Glomerular endothelial cell (primary cell): ENCODE data around the gene ASB17. TPM values are rescaled to one million over a fixed set of nuclear protein-coding genes. Genes with fewer than 3 reads are reported as not detected.
A peak's percentile ranks its signal among the peaks of the same experiment; 100 is the strongest.
"Not testable (repeated sequence)": the region's sequence is repeated elsewhere in the genome, so short reads cannot be mapped to it uniquely, and the experiment has no call there.

Source experiments
- DNase-seq: peaks from one replicate; pipeline ENCODE4 v3.0.0-alpha.2; 2011; ENCODE audit warnings: low read depth, low spot score; ENCODE audit errors: extremely low read depth
- total RNA-seq: library from RNA; depleted of rRNA; stranded (reverse); fragments of >200 nt; gene quantifications from 2 replicates; pipeline ENCODE4 v1.2.3, GENCODE V29; 2015

Gene ASB17
- not detected in 2 replicates for total RNA-seq

GRCh38 chr1:75932304-75932703, at the start of gene ASB17:
Gene ASB17, minus strand, starts transcription at chr1:75932404. Its CDS starts 113 bp downstream, at chr1:75932291.
- DNase-seq, result no peak

- DNase-seq, result no peak
These were observed 49.0 kb upstream of the ASB17 start for GRCh38 chr1:75980972-75981897.

- DNase-seq, result no peak
These were observed 38.4 kb upstream of the ASB17 start for GRCh38 chr1:75970631-75971030.

- DNase-seq, result no peak
These were observed 37.3 kb upstream of the ASB17 start for GRCh38 chr1:75969550-75969949.

- no peak for DNase-seq
These were observed 35.5 kb upstream of the ASB17 start for GRCh38 chr1:75967719-75968118.

- DNase-seq, result no peak
These were observed 32.7 kb upstream of the ASB17 start for GRCh38 chr1:75964760-75965408.

GRCh38 chr1:75964110-75964759, 32.0 kb upstream of the ASB17 start:
- not testable (repeated sequence) for DNase-seq

- no peak for DNase-seq
These were observed 22.4 kb upstream of the ASB17 start for GRCh38 chr1:75954586-75954985.

- no peak for DNase-seq
These were observed 21.3 kb upstream of the ASB17 start for GRCh38 chr1:75953461-75953860.

- no peak for DNase-seq
These were observed 19.8 kb upstream of the ASB17 start for GRCh38 chr1:75952016-75952415.

- DNase-seq, result no peak
These were observed 18.0 kb upstream of the ASB17 start for GRCh38 chr1:75950176-75950575.

GRCh38 chr1:75943037-75943436, 10.8 kb upstream of the ASB17 start:
- DNase-seq, result peak; percentile 27

GRCh38 chr1:75937034-75937433, 4.8 kb upstream of the ASB17 start:
- no peak for DNase-seq

- DNase-seq, result no peak
These were observed 9.5 kb downstream of the ASB17 start for GRCh38 chr1:75922698-75923097.

GRCh38 chr1:75916834-75917233, 15.4 kb downstream of the ASB17 start:
- DNase-seq, result no peak

GRCh38 chr1:75908717-75909152, 23.5 kb downstream of the ASB17 start:
- DNase-seq, result peak; percentile 33

GRCh38 chr1:75901371-75901770, 30.8 kb downstream of the ASB17 start:
- no peak for DNase-seq

- DNase-seq, result no peak
These were observed 47.8 kb downstream of the ASB17 start for GRCh38 chr1:75884437-75884836.

- DNase-seq, result no peak
These were observed 52.2 kb downstream of the ASB17 start for GRCh38 chr1:75879985-75880384.

GRCh38 chr1:75870951-75871350, 61.3 kb downstream of the ASB17 start:
- DNase-seq, result no peak
